ENCODE data around the gene HUS1B. TPM values are rescaled to one million over a fixed set of nuclear protein-coding genes. Genes with fewer than 3 reads are reported as not detected.

Gene HUS1B
- total and polyA plus RNA-seq, 9 of the 15 experiments (the other 6 are each of a cell fraction or from before 2014, with no cell fraction given), result 0.16 to 1.4 (median 0.38) TPM; not detected in 1

GRCh38 chr6:683742-684440, 27.0 kb upstream of the HUS1B start:
- no peaks in the 10 kb centered on the region for H3K9me1 ChIP-seq (ENCODE audit: control insufficient read depth, insufficient read depth, low read length)
- peak; percentile 80 for ATAC-seq
- WGBS (ENCODE audit: insufficient coverage, low coverage, missing lambda C conversion rate), result 39% methylated on average over 14 of the region's 15 CpGs
- H3K27ac ChIP-seq (ENCODE audit: extremely low read depth, low read depth, low read length), result no peak overlapping the region
- H3K27me3 ChIP-seq (ENCODE audit: control insufficient read depth in 2 of 2, insufficient read depth in 2 of 2, low read length in 2 of 2), result no peaks in the 10 kb centered on the region
- in situ Hi-C loops (cut with MboI) (no loop called here), intact Hi-C loops (cut with micrococcal nuclease) (loop anchor here (2.0 kb wide), 1 partner anchor 79 kb away; no protein-coding TSS in a partner anchor)
- no peak overlapping the region for H2AFZ ChIP-seq (ENCODE audit: low read depth, low read length)
- POLR2A ChIA-PET, result interaction anchor here (0.6 to 2.2 kb wide), 5 partner anchors 8 to 65 kb away, joined by 3 to 7 read pairs (median 5); partner anchors contain the start of gene EXOC2
- peak overlapping the region in 1 of 2 experiments; percentile 59; a peak in 2 of 4 replicates for H3K9ac ChIP-seq (ENCODE audit: insufficient read depth in 1 of 2, low read depth in 2 of 2, low read length in 2 of 2)
- CTCF ChIA-PET (ENCODE audit: low intra/inter-chr PET ratio), result interaction anchor here (0.5 kb wide), 1 partner anchor 92 kb away, joined by 3 read pairs; no protein-coding TSS in a partner anchor
- H3K79me2 ChIP-seq (ENCODE audit: control insufficient read depth, insufficient read depth, low read length), result peaks cover 53% of the 10 kb centered on the region; the same call in 2 of the 3 replicates
- BruUV-seq (replicated peaks), result no TSS peak
- H4K20me1 ChIP-seq (replicated peaks; ENCODE audit: control insufficient read depth, insufficient read depth, low read length), result peaks cover 5% of the 10 kb centered on the region; the same call in 1 of the 2 replicates
- H3K36me3 ChIP-seq (ENCODE audit: control insufficient read depth, insufficient read depth, low read length), result peaks cover 10% of the 10 kb centered on the region
- H3K4me2 ChIP-seq (ENCODE audit: insufficient read depth, low read length), result peak overlapping the region; percentile 57
- H3K9me3 ChIP-seq (replicated peaks; ENCODE audit: control insufficient read depth, insufficient read depth, low read depth, low read length), result no peaks in the 10 kb centered on the region
- FAIRE-seq, result peak; percentile 26
- H3K4me1 ChIP-seq (replicated peaks in 1 of 2; ENCODE audit: control insufficient read depth in 2 of 2, insufficient read depth in 2 of 2, low read length in 2 of 2), result peaks cover 4 to 21% of the 10 kb centered on the region in 2 experiments; a peak in 4 of 5 replicates
- DNase-seq (ENCODE audit: extremely low read depth in 1 of 4, low spot score in 3 of 4), result peak; percentile 74 to 80 (median 77)
- no peak overlapping the region for H3K4me3 ChIP-seq
- no peak for TF ChIP-seq NR4A1 (CRISPR knock-in tag; IDR thresholded peaks at IDR 0.05)
- TF ChIP-seq NR4A1 (tag; IDR thresholded peaks at IDR 0.05), result no peak
- TF ChIP-seq, protein P1, sequence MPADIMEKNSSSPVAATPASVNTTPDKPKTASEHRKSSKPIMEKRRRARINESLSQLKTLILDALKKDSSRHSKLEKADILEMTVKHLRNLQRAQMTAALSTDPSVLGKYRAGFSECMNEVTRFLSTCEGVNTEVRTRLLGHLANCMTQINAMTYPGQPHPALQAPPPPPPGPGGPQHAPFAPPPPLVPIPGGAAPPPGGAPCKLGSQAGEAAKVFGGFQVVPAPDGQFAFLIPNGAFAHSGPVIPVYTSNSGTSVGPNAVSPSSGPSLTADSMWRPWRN (IDR thresholded peaks at IDR 0.05; ENCODE audit: low read depth), result 0 out of 2 replicates have a peak, but pooled peaks have one; percentile 28
- no peak for TF ChIP-seq TCF15 (CRISPR knock-in tag; IDR thresholded peaks at IDR 0.05)
- no peak for TF ChIP-seq ZBTB40 (IDR thresholded peaks at IDR 0.05)
- no peak for TF ChIP-seq ZBTB40 (CRISPR knock-in tag; IDR thresholded peaks at IDR 0.05)
- TF ChIP-seq, protein P2, sequence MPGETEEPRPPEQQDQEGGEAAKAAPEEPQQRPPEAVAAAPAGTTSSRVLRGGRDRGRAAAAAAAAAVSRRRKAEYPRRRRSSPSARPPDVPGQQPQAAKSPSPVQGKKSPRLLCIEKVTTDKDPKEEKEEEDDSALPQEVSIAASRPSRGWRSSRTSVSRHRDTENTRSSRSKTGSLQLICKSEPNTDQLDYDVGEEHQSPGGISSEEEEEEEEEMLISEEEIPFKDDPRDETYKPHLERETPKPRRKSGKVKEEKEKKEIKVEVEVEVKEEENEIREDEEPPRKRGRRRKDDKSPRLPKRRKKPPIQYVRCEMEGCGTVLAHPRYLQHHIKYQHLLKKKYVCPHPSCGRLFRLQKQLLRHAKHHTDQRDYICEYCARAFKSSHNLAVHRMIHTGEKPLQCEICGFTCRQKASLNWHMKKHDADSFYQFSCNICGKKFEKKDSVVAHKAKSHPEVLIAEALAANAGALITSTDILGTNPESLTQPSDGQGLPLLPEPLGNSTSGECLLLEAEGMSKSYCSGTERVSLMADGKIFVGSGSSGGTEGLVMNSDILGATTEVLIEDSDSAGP (CRISPR knock-in tag; IDR thresholded peaks at IDR 0.05), result no peak
- TF ChIP-seq ARHGAP35 (IDR thresholded peaks at IDR 0.05; ENCODE audit: partially characterized antibody), result no peak
- TF ChIP-seq TRIM24 (IDR thresholded peaks at IDR 0.05), result peak in 1 of 2 experiments; percentile 55; a peak in 1 of 4 replicates
